Activated CD4-positive, CD25-positive, alpha-beta regulatory T cell treated with anti-CD3 and anti-CD28 coated beads, Interleukin-2, amount 50 U/mL, for 72 hours (primary cell): Measurements from ENCODE around the gene HYOU1.
A peak's percentile ranks its signal among the peaks of the same experiment; 100 is the strongest.
"Not testable (repeated sequence)": the region's sequence is repeated elsewhere in the genome, so short reads cannot be mapped to it uniquely, and the experiment has no call there.

Source experiments
- DNase-seq: peaks from one replicate; pipeline ENCODE4 v3.0.0; 2021

The HYOU1 gene, protein sequence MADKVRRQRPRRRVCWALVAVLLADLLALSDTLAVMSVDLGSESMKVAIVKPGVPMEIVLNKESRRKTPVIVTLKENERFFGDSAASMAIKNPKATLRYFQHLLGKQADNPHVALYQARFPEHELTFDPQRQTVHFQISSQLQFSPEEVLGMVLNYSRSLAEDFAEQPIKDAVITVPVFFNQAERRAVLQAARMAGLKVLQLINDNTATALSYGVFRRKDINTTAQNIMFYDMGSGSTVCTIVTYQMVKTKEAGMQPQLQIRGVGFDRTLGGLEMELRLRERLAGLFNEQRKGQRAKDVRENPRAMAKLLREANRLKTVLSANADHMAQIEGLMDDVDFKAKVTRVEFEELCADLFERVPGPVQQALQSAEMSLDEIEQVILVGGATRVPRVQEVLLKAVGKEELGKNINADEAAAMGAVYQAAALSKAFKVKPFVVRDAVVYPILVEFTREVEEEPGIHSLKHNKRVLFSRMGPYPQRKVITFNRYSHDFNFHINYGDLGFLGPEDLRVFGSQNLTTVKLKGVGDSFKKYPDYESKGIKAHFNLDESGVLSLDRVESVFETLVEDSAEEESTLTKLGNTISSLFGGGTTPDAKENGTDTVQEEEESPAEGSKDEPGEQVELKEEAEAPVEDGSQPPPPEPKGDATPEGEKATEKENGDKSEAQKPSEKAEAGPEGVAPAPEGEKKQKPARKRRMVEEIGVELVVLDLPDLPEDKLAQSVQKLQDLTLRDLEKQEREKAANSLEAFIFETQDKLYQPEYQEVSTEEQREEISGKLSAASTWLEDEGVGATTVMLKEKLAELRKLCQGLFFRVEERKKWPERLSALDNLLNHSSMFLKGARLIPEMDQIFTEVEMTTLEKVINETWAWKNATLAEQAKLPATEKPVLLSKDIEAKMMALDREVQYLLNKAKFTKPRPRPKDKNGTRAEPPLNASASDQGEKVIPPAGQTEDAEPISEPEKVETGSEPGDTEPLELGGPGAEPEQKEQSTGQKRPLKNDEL

GRCh38 chr11:119057000-119057769 lies at the start of gene HYOU1:
Gene HYOU1, minus strand, starts transcription at chr11:119057205. Its CDS starts 1,045 bp downstream, at chr11:119056160.
- DNase-seq = peak; percentile 99

GRCh38 chr11:119103793-119104192 lies 46.8 kb upstream of the HYOU1 start:
- no peak for DNase-seq

GRCh38 chr11:119103161-119103664 lies 46.2 kb upstream of the HYOU1 start:
- not testable (repeated sequence) for DNase-seq

DNA sequence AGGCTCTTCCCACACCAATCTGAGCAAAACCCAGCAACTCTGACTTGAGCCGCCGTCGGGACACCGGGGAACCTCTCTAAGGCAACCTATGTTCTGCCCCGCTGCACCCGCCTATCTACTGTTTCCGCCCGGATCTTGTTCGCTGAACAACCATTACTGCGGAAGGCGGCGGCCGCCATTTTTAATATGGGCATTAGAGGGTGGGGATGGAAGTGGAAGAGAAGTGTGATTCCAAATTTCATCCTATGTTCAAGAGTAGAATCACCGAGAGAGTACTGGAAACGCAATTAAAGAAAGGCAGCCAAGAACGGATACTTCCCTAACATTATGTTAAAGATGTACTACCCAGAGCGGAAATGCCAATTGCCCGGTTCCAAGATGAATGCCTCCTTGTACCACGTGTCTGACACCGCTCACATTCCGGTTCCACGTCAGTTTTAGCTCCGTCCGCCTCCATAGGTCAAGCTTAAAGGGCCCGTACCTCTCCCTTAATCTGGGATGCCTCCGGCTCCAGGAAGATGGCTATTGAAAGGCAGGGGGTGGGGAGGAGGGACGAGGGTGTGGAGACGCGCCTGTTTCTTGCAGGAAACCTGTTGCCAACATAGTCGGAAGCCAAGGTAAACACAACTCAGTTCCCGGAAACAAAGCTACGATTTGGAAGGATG lies 44.9 kb upstream of the HYOU1 start, which contains the start of gene DPAGT1:
TSS of gene DPAGT1 (minus strand) at position 95 of the 665 bp plus-strand sequence. CDS start 198 bp downstream, outside the sequence.
- peak; percentile 80 for DNase-seq

- no peak for DNase-seq
These were observed 44.2 kb upstream of the HYOU1 start for GRCh38 chr11:119100994-119101758.

- DNase-seq = no peak
These were observed 43.4 kb upstream of the HYOU1 start for GRCh38 chr11:119100246-119100970.

DNA sequence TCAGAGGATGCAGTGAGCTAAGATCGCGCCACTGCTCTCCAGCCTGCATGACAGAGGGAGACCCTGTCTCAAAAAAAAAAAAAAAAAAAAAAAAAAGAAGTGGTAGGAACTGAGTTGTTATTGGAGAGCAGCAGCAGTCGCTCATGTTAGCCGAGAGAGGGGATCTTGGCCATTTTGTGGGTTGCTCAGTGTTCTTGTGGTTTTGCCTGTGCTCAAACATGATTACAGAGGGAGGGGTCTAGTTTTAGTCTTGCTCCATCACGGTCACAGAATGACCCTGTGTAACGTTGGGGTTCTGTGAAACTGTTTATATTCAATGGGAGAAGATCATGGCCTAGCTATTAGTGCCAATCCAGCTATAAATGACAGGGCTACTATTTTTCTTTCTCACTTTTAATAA lies 42.7 kb upstream of the HYOU1 start:
- DNase-seq = no peak

DNA sequence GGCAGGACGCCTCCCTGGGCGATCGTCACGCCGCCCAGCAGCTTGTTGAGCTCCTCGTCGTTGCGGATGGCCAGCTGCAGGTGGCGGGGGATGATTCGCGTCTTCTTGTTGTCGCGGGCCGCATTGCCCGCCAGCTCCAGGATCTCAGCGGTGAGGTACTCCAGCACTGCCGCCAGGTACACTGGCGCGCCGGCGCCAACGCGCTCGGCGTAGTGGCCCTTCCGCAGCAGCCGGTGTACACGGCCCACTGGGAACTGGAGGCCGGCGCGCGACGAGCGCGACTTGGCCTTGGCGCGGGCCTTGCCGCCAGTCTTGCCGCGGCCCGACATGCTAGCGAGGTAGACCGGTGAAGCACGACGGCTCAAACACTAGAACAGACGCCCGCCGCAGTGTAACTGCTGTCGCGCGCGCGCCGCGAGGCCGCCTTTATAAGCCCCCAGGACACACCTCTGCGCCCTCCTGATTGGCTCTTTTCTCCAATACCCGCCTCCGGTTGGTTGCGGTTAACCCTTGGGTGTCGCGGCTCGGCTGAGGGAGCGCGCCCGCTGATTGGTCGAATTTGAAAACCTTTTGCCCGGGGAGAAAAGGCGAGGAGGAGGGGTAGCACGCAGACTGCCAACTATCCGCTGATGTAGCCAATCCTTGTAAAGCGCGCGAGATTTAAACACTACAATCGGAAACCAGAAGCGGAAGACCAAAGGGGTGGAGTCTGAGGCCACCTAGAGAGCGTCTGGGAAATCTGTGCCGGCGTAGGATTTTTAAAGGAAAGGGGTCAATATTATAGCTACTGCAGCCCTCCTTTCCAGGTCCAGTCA lies 38.3 kb upstream of the HYOU1 start:
- DNase-seq = peak; percentile 99

DNA sequence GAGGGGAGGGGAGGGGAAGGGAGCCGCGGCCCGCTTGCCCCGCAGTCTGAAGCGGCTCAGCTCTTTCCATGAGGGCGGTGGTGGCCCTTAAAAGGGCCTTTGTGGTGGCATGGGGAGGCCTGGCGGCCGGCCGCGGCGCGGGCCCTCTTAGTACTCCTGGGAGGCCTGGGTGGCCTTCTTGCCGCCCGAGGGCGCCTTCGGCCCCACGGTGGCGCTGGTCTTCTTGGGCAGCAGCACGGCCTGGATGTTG lies 37.7 kb upstream of the HYOU1 start:
- peak; percentile 72 for DNase-seq

DNA sequence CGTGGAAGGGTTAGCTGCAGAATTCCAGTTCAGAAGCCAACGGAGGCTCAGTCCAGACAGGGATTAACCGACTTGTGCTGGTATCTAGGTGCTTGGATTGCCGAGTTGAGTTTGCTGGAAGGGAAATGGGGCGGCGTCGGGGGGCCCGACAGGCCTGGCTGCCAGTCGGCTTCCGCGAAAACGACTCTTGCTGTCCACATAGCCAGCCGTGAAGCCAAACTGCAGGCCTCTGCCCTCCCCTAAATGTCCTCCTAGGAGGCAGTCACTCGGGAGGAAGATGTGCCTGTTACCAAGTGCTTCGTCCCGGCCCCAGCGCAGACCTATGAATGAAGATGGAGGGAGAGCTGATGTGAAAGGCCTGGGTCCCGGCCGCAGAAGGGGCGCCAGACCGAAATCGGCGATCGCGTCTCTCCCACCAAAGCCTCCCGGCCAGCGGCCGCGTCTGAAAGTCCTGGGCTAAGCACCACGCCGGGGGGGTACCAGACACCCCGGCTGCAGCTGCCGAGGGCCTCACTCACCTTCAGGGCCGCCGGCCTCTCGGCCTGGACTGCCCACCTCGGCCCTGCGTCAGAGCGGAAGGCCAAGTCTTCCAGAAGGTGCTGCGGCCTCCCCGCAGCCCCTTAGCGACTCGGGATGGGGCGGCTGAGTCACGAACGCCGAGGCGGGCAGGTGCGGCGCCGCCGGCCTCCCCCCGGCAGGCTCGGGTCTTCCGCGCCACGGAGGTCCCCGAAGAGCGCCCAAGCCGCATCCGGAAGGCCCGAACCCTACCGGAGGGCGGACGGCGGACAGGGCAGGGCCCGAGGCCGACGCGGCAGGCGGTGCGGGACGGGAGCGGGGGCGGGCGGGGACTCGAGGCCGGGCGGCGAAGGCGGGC lies 37.2 kb upstream of the HYOU1 start:
- DNase-seq = no peak

DNA sequence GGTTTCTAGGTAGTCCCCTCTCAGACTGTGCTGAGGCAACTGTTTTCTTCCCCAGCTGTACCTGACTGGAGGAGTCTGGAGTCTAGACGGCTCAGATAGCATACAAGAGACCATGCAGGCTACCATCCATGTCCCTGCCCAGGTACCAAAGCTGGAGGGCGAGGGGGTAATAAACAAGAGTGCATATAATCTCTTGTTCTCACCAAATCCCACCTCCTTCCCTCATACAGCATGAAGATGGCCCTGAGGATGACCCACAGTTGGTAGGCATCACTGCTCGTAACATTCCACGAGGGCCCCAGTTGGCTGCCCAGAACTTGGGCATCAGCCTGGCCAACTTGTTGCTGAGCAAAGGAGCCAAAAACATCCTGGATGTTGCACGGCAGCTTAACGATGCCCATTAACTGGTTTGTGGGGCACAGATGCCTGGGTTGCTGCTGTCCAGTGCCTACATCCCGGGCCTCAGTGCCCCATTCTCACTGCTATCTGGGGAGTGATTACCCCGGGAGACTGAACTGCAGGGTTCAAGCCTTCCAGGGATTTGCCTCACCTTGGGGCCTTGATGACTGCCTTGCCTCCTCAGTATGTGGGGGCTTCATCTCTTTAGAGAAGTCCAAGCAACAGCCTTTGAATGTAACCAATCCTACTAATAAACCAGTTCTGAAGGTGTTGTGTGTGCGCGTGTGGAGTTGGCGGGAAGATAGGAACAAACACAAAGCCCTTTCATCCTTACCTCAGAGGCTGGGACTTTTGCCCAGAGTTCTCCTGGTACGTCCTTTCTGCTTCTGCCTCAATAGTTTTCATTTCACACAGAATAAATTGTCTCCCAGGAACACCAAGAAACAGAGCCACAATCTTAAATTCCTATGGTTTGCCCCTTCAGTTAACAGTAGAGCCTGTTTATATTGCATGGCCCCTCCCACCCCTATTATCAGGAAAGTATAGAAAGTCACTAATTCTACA lies 36.2 kb upstream of the HYOU1 start:
- no peak for DNase-seq

- no peak for DNase-seq
These were observed 35.2 kb upstream of the HYOU1 start for GRCh38 chr11:119091966-119092879.

DNA sequence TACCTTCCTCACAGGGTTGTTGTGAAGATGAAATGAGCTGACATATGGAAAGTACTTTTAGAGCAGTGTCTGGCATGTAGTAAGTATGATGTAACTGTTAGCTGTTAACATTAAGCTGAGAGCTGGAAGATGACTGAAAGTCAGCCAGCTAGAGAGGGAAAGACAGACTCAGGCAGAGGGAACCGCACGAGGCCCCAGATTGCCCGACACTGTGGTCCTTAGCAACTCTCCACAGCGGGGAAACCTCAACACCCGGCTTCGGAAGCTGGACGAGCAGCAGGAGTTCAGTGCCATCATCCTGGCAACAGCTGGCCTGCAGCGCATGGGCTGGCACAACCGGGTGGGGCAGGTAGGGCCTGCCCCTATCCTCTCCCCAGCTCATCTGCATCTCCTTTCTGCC lies 34.2 kb upstream of the HYOU1 start:
- no peak for DNase-seq

DNA sequence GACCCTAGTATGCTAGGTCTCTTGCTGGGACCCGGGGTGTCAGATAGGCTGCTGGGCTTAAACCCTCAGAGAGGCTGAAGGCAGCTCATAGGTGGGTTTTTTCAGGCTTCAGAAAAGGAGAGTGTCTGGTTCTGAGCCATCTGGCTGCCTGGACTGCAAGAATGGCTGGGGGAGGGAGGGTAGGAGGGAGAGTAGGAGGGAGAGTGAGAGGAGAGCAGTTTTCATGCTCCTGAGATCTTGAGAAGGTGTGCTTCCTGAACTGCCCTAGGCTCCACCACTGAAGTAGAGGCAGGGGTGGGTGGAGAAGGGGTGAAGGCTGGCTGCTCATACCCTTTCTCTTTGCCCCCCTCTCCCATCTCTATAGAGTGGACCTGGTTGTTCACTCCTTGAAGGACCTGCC lies 32.3 kb upstream of the HYOU1 start:
- DNase-seq = no peak

DNA sequence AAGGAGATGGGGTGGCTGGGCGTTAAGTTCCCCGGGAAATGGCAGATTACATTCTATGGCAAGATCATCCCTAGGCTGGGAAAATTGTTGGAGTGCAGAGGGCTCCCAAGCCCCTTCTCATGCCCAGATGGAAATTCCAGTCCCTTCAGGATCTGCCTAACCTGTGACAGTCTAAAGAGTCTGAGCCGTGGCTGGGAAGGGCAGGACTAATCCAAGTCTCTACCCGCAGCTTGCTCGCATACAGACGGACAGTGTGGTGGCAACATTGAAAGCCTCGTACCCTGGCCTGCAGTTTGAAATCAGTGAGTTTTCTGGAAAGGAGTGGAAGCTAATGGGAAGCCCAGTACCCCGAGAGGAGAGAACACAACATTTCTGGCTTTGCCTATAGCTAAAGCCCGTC lies 31.4 kb upstream of the HYOU1 start:
- DNase-seq = no peak

GRCh38 chr11:119087747-119088241 lies 30.8 kb upstream of the HYOU1 start:
- no peak for DNase-seq
